Duodenal mucosa (tissue), 2 donors: ENCODE data around the gene AFF3.

Source experiments
- H3K27ac ChIP-seq: one replicate; pipeline ENCODE4 v1.7.0; 2013; ENCODE audit warnings: low read depth, low read length
- H3K27me3 ChIP-seq, 2 donors: one replicate each; pipeline ENCODE4 v1.7.0; 2013; ENCODE audit warnings: low read length in 2 of 2, control low read depth in 1 of 2; ENCODE audit not compliant: insufficient read depth in 2 of 2, control insufficient read depth in 1 of 2
- H3K36me3 ChIP-seq, 2 donors: one replicate each; pipeline ENCODE4 v1.7.0; 2013; ENCODE audit warnings: low read length in 2 of 2, control low read depth in 1 of 2; ENCODE audit not compliant: insufficient read depth in 2 of 2, control insufficient read depth in 1 of 2
- H3K4me1 ChIP-seq, 2 donors: one replicate each; pipeline ENCODE4 v1.7.0; 2013; ENCODE audit warnings: low read length in 2 of 2, control low read depth in 1 of 2; ENCODE audit not compliant: insufficient read depth in 2 of 2, control insufficient read depth in 1 of 2
- H3K4me3 ChIP-seq, 2 donors: one replicate each; pipeline ENCODE4 v1.7.0; 2013; ENCODE audit warnings: low read length in 2 of 2, low read depth in 1 of 2
- H3K9ac ChIP-seq, 2 donors: one replicate each; pipeline ENCODE4 v1.7.0; 2013; ENCODE audit warnings: low read length in 2 of 2, low read depth in 1 of 2
- H3K9me3 ChIP-seq, 2 donors: one replicate each; pipeline ENCODE4 v1.7.0; 2013; ENCODE audit warnings: low read length in 2 of 2, control low read depth in 1 of 2; ENCODE audit not compliant: control insufficient read depth in 1 of 2

The AFF3 gene

DNA sequence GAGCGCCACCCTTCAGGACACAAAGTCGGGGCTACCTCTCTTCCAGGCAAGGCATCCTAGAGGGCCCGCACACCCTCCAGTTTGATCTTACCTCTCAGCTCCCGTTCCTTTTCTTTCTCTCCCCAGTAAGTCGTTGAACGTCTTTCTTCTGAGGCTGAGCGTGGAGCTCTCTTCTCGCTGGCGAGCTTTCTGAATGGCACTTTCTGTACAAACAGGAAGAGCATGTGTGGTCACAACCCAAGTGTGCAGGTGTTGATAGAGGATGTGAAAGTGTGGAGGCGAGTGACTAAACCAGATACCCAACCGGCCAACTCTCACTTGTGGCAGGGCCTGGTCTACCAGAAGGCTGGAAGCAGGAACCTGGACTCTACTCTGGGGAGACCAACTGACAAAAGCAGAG is at the start of gene AFF3:
Gene AFF3 (minus strand): TSS at position 198 of the 400 bp plus-strand sequence. CDS start 38,136 bp downstream, outside the sequence.
- H3K36me3 ChIP-seq = no peaks in the 10 kb centered on the region
- H3K4me3 ChIP-seq = peak within 1 kb of the TSS in 1 of 2 donors; percentile 46
- no peaks in the 10 kb centered on the region for H3K9me3 ChIP-seq
- H3K27ac ChIP-seq = no peak within 1 kb of the TSS
- no peaks in the 10 kb centered on the region for H3K4me1 ChIP-seq
- no peak within 1 kb of the TSS for H3K9ac ChIP-seq
- no peaks in the 10 kb centered on the region for H3K27me3 ChIP-seq

- Histone ChIP-seq H3K4me3 (no peak overlapping the region), H3K9me3 (no peaks in the 10 kb centered on the region), H3K36me3 (no peaks in the 10 kb centered on the region), H3K27ac (no peak overlapping the region), H3K9ac (no peak overlapping the region), H3K4me1 (peaks cover 5 to 12% of the 10 kb centered on the region in 2 donors), H3K27me3 (no peaks in the 10 kb centered on the region)
These were observed 47.0 kb upstream of the AFF3 start for GRCh38 chr2:100189387-100189786.

DNA sequence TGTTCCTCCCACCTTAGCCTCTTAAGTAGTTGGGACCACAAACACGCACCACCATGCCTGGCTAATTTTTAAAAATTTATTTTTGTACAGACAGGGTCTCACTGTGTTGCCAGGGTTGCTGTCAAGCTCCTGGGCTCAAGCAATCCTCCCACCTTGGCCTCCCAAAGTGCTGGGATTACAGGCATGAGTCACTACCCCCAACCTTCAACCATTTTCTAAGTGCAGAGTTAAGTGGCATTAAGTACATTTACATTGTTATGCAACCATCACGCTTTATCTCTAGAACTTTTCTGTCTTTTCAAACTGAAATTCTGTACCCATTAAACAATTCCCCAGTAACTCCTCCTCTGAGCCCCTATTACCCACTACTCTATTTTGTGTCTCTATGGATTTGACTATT is 45.9 kb upstream of the AFF3 start:
- Histone ChIP-seq H3K9ac (no peak overlapping the region), H3K9me3 (no peaks in the 10 kb centered on the region), H3K4me3 (no peak overlapping the region), H3K4me1 (peaks cover 5 to 6% of the 10 kb centered on the region in 2 donors), H3K27ac (no peak overlapping the region), H3K36me3 (no peaks in the 10 kb centered on the region), H3K27me3 (no peaks in the 10 kb centered on the region)

GRCh38 chr2:100186126-100186525 is 43.7 kb upstream of the AFF3 start:
- no peak overlapping the region for H3K27ac ChIP-seq
- H3K9ac ChIP-seq = no peak overlapping the region
- no peak overlapping the region for H3K4me3 ChIP-seq
- H3K9me3 ChIP-seq = no peaks in the 10 kb centered on the region
- H3K36me3 ChIP-seq = no peaks in the 10 kb centered on the region
- H3K4me1 ChIP-seq = peaks cover 0 to 6% of the 10 kb centered on the region in 2 donors
- no peaks in the 10 kb centered on the region for H3K27me3 ChIP-seq

- H3K27me3 ChIP-seq = no peaks in the 10 kb centered on the region
- H3K27ac ChIP-seq = no peak overlapping the region
- peaks cover 0 to 6% of the 10 kb centered on the region in 2 donors for H3K4me1 ChIP-seq
- no peak overlapping the region for H3K9ac ChIP-seq
- H3K9me3 ChIP-seq = no peaks in the 10 kb centered on the region
- no peaks in the 10 kb centered on the region for H3K36me3 ChIP-seq
- no peak overlapping the region for H3K4me3 ChIP-seq
These were observed 43.1 kb upstream of the AFF3 start for GRCh38 chr2:100185516-100185915.

GRCh38 chr2:100185105-100185504 is 42.7 kb upstream of the AFF3 start:
- H3K9me3 ChIP-seq = no peaks in the 10 kb centered on the region
- H3K27me3 ChIP-seq = no peaks in the 10 kb centered on the region
- no peak overlapping the region for H3K4me3 ChIP-seq
- H3K9ac ChIP-seq = no peak overlapping the region
- H3K36me3 ChIP-seq = no peaks in the 10 kb centered on the region
- H3K4me1 ChIP-seq = peaks cover 0 to 6% of the 10 kb centered on the region in 2 donors
- H3K27ac ChIP-seq = no peak overlapping the region

DNA sequence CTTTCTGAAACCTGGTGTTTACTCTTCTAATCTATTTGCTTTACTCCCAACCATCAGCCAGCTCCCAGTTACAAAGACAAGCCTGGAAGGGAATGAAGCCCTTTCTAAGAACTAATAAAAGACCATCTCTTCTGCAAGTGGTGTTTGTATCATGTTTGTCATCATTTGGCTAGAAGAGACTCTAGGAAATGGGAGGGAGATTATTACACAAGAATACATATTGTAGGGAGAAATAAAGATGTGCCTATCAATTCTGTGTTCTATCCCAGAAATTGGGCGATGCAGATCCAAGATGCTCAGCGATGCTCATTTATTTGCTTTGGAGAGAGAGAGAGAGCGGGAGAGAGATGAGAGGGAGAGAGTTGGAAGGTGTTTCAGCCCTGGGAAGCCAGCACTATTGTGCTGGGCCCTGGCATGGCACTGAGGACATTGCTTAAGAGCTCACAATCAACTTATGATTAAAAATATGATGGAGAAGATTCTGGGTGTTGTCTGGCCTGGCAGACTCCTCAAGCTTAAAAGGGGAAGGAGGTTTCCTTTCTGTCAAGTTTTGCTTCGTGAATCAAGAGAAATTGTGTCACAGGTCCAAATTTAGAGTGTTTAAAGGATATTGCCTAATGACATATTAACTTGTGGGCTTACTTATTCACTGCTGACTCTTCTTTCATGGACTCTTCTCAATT is 41.8 kb upstream of the AFF3 start:
- Histone ChIP-seq H3K27ac (no peak overlapping the region), H3K4me1 (peaks cover 0 to 6% of the 10 kb centered on the region in 2 donors), H3K36me3 (no peaks in the 10 kb centered on the region)

DNA sequence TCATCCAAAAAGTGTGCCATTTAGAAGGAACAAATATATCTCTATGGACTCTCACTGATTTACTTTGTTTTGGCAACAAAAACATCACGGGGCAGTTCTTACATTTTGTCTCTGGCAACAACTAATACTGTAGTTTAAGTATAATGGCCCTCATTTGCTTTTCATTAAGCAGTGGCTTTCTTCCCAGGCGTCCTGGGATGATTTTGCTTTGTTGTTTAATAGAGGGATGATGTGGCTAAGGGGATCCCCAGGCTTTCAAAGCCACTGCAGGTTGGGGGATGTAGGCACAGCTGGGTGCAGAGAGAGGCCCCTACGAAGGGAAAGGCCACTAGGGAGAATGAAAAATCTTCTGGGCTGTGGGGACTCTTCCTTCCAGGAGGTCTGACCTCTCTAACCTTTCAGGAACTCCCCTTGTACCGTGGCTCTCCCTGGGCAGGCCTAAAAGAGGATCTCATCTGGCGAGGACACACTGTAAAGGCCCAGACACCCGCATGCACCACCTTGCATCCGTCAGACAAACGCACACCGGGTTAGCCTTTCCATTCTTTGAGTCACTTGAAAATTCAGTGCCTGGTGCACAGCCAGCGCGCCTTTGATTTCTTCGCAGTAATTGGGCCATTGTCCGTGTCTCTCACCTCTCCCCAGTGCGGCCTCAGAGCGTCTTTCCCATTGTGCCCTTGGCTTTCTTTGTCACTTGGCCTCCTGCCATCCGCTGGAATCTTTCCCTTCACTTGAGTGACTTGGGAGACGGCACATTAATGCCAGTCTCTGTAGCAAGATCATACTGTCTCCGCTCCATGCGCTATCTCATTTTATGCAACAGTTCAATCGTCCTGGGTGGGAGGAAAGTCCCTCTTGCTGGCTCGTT is 40.3 kb upstream of the AFF3 start:
- H3K9me3 ChIP-seq = no peaks in the 10 kb centered on the region
- H3K27me3 ChIP-seq = no peaks in the 10 kb centered on the region
- H3K4me3 ChIP-seq = no peak overlapping the region
- H3K27ac ChIP-seq = no peak overlapping the region
- peaks cover 0 to 6% of the 10 kb centered on the region in 2 donors for H3K4me1 ChIP-seq
- no peaks in the 10 kb centered on the region for H3K36me3 ChIP-seq
- H3K9ac ChIP-seq = no peak overlapping the region

More for the DNA sequence above, 41.8 kb upstream of the AFF3 start:
- no peak overlapping the region for H3K9ac ChIP-seq
- H3K4me3 ChIP-seq = no peak overlapping the region
- H3K9me3 ChIP-seq = no peaks in the 10 kb centered on the region
- H3K27me3 ChIP-seq = no peaks in the 10 kb centered on the region

GRCh38 chr2:100180503-100180902 is 38.1 kb upstream of the AFF3 start:
- Histone ChIP-seq H3K9me3 (no peaks in the 10 kb centered on the region), H3K4me1 (peaks cover 0 to 6% of the 10 kb centered on the region in 2 donors), H3K27ac (no peak overlapping the region), H3K27me3 (no peaks in the 10 kb centered on the region), H3K36me3 (no peaks in the 10 kb centered on the region), H3K9ac (no peak overlapping the region), H3K4me3 (no peak overlapping the region)

- Histone ChIP-seq H3K27me3 (no peaks in the 10 kb centered on the region), H3K4me3 (no peak overlapping the region), H3K9me3 (no peaks in the 10 kb centered on the region), H3K4me1 (peaks cover 0 to 6% of the 10 kb centered on the region in 2 donors), H3K9ac (no peak overlapping the region), H3K27ac (no peak overlapping the region), H3K36me3 (no peaks in the 10 kb centered on the region)
These were observed 37.4 kb upstream of the AFF3 start for GRCh38 chr2:100179806-100180205.
